Measurements from ENCODE around the gene CDK5.

CDK5 gene

DNA sequence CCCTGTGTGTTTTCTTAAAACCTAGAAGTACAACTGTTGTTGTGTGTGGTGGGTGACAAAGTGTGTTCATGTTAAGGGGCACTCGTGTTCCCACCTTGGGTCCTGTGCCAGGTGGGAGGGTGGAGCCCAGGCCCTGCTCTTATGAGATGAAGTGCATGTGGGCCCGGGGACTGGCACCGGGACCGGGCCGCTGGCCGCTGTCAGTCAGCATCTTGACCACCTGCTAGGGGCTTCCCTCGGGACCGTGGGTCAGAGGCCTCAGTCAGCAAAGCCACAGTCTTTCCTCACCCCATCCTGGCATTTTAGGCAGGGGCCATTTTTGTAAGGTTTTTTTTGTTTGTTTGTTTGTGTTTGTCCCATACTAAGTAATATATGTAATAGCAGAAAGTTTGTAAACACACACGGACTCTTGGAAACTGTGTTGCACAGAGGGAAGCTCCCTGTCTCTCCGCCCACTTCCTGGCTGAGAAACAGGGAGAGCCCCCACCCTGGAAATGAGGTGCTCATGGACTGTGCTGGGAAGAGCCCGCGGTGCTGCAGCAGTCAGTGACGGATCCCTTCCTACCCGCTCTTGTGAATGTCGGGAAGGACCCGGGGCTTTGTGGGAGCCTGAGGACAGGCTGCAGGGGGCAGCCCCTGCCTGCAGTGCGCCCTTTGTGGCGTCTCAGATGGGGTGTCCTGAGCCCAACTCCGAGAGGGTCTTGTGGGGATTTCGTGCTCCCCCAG is 42.0 kb upstream of the CDK5 start:
- DNase-seq (ENCODE audit: low read depth), result no peak
- TF ChIP-seq, protein P1, sequence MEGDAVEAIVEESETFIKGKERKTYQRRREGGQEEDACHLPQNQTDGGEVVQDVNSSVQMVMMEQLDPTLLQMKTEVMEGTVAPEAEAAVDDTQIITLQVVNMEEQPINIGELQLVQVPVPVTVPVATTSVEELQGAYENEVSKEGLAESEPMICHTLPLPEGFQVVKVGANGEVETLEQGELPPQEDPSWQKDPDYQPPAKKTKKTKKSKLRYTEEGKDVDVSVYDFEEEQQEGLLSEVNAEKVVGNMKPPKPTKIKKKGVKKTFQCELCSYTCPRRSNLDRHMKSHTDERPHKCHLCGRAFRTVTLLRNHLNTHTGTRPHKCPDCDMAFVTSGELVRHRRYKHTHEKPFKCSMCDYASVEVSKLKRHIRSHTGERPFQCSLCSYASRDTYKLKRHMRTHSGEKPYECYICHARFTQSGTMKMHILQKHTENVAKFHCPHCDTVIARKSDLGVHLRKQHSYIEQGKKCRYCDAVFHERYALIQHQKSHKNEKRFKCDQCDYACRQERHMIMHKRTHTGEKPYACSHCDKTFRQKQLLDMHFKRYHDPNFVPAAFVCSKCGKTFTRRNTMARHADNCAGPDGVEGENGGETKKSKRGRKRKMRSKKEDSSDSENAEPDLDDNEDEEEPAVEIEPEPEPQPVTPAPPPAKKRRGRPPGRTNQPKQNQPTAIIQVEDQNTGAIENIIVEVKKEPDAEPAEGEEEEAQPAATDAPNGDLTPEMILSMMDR (IDR thresholded peaks at IDR 0.05; ENCODE audit: low read length, missing control alignments), result no peak
- no peak overlapping the region for H3K4me3 ChIP-seq (replicated peaks; ENCODE audit: low read depth, low read length)

DNA sequence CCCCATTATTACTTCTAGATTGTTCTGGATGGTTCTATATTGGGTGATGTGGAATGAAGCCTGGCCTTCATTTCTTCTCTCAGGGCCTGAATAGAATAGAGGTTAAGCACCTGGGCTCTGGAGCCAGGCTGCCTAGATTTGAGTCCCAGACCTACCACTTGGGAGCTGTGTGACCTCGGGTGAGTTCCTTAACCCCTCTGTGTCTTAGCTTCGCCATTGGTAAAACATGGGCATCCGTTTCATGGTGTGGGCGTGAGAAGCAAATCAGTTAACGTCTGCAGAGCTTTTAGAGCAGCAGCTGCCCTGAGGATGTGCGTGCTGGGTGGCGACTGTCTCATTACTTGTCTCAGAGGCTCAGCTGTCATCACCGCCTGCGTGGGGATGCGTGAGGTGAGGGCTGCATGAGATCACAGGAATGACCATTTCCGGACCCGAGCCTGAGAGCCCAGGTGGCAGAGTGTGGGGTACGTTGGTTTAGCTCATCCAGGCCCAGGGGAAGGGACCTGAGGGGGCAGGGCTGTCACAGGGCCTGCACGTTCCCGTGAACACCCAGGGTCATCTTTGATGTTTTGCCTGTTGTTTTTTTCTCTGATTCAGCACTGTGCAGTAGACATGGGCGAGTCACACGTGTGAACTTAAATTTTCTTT is 38.3 kb upstream of the CDK5 start:
- no peak for DNase-seq (ENCODE audit: low read depth)
- no peak overlapping the region for H3K4me3 ChIP-seq (replicated peaks; ENCODE audit: low read depth, low read length)
- TF ChIP-seq, protein P1 (IDR thresholded peaks at IDR 0.05; ENCODE audit: low read length, missing control alignments), result no peak

DNA sequence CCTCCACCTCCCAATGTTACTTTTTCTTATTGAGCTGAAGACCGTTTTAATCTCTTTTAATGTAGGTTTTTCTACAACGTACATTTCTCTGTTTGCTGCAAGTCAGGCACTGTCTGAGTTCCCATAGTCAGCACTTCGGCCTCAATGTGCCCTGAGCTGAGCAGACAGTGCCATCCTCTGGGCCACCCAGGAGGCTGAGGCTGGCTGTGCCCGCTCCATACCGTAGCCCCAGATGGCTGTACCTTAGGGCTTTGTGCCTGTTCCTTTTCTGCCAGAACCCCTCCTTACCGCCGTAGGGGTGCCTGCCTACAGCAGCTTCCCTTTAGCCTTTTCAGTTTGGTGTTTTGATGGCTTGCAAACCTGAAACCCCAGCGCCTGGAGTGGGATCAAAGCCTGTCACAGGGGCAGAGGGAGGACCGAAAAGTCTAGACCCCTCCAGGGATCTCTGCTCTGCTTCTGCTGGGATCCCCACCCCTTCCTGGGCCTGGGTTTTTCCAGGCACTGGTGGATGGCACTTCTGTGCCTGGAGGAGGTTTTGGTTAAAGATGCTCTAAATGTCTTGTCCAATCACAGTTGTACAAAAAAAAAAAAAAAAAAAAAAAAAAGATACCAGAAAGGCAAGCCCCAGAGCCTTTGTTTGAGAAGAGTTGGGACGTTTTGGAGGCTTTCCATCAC is 37.6 kb upstream of the CDK5 start:
- TF ChIP-seq, protein P1 (IDR thresholded peaks at IDR 0.05; ENCODE audit: low read length, missing control alignments), result no peak
- H3K4me3 ChIP-seq (replicated peaks; ENCODE audit: low read depth, low read length), result no peak overlapping the region
- DNase-seq (ENCODE audit: low read depth), result no peak

DNA sequence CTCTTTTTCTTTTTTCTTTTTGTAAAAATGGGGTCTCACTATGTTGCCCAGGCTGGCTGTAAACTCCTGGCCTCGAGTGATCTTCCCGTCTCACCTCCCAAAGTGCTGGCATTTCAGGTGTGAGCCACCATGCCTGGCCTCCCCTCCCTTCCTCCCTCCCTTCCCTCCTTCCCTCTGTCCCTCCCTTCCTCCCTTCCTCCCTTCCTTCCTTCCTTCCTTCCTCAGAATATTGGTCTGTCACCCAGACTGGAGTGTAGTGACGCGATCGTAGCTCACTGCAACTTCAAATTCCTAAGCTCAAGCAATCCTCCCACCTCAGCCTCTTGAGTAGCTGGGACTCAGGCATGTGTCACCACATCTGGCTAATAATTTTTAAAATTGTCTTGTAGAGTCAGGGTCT is 37.0 kb upstream of the CDK5 start:
- TF ChIP-seq, protein P1 (IDR thresholded peaks at IDR 0.05; ENCODE audit: low read length, missing control alignments), result no peak
- no peak overlapping the region for H3K4me3 ChIP-seq (replicated peaks; ENCODE audit: low read depth, low read length)
- no peak for DNase-seq (ENCODE audit: low read depth)

DNA sequence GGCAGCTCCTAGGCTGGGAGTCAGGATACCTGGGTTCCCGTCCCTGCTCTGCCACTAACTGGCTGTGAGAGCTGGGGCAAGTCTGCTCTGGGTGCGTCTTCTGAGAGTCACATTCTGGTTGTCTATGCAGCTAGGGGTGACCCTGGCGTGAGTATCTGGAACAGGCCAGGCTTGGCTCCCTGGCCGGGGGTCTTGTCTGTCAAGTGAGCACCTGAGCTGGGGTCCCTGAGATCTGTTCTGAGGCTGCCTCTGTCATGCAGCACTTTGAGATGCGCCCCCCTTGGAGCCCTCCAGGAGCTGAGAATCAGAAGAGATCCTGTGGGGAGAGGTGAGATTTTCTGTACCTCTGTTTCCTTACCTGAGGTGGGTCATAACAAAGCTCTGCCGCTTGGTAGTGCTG is 36.1 kb upstream of the CDK5 start:
- H3K4me3 ChIP-seq (replicated peaks; ENCODE audit: low read depth, low read length), result no peak overlapping the region

DNA sequence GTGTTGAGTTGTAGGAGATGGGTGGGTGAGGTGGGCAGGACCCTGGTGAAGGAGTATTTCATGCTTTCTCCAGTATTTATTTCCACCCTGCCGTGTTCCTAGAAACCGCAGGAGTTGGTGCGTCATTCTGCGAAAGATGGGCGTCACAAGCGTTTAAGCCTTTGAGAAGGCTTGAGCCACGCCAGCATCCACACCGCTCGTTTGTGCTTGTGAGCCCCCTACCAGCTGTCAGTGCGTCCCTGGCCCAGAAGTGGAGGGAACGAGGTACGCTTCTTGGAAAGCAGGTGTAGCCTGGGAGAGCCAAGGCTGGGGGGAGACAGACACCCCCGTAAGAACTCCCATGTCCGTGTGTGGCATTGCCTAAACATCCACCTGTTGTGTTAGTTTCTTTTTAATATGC is 34.3 kb upstream of the CDK5 start:
- no peak overlapping the region for H3K4me3 ChIP-seq (replicated peaks; ENCODE audit: low read depth, low read length)
- no peak for DNase-seq (ENCODE audit: low read depth)
- TF ChIP-seq, protein P1 (IDR thresholded peaks at IDR 0.05; ENCODE audit: low read length, missing control alignments), result no peak

More for the DNA sequence above, 36.1 kb upstream of the CDK5 start:
- TF ChIP-seq, protein P1 (IDR thresholded peaks at IDR 0.05; ENCODE audit: low read length, missing control alignments), result no peak
- DNase-seq (ENCODE audit: low read depth), result no peak
